DMS79 (cell line): ENCODE measurements around the gene SEMA3D.

Experiments used
- DNase-seq: peaks from one replicate; lab custom pipeline; 2025; lab: John Stamatoyannopoulos, UW

Gene SEMA3D

GRCh38 chr7:85186521-85187241 is at the start of gene SEMA3D:
SEMA3D (minus strand) TSS chr7:85187056; CDS start chr7:85121891, 65,165 bp downstream.
- DNase-seq, result peak; percentile 55

- no peak for DNase-seq
Measured at GRCh38 chr7:85234730-85235129, 47.9 kb upstream of the SEMA3D start.

- no peak for DNase-seq
Measured at GRCh38 chr7:85232068-85232467, 45.2 kb upstream of the SEMA3D start.

- no peak for DNase-seq
Measured at GRCh38 chr7:85230623-85231022, 43.8 kb upstream of the SEMA3D start.

- DNase-seq, result no peak
Measured at GRCh38 chr7:85229544-85229943, 42.7 kb upstream of the SEMA3D start.

- no peak for DNase-seq
Measured at GRCh38 chr7:85226361-85227085, 39.7 kb upstream of the SEMA3D start.

GRCh38 chr7:85224171-85224570 is 37.3 kb upstream of the SEMA3D start:
- no peak for DNase-seq

- no peak for DNase-seq
Measured at GRCh38 chr7:85222522-85222921, 35.7 kb upstream of the SEMA3D start.

GRCh38 chr7:85221796-85222195 is 34.9 kb upstream of the SEMA3D start:
- no peak for DNase-seq

GRCh38 chr7:85220651-85221050 is 33.8 kb upstream of the SEMA3D start:
- DNase-seq, result no peak

- DNase-seq, result no peak
Measured at GRCh38 chr7:85220023-85220422, 33.2 kb upstream of the SEMA3D start.

- no peak for DNase-seq
Measured at GRCh38 chr7:85217085-85217484, 30.2 kb upstream of the SEMA3D start.

GRCh38 chr7:85215098-85215497 is 28.2 kb upstream of the SEMA3D start:
- DNase-seq, result no peak

- no peak for DNase-seq
Measured at GRCh38 chr7:85213500-85213899, 26.6 kb upstream of the SEMA3D start.

- no peak for DNase-seq
Measured at GRCh38 chr7:85205754-85206153, 18.9 kb upstream of the SEMA3D start.

- DNase-seq, result no peak
Measured at GRCh38 chr7:85204496-85204895, 17.6 kb upstream of the SEMA3D start.

- no peak for DNase-seq
Measured at GRCh38 chr7:85204061-85204460, 17.2 kb upstream of the SEMA3D start.

GRCh38 chr7:85201209-85201608 is 14.4 kb upstream of the SEMA3D start:
- DNase-seq, result no peak

- DNase-seq, result no peak
Measured at GRCh38 chr7:85196696-85197095, 9.8 kb upstream of the SEMA3D start.

- DNase-seq, result no peak
Measured at GRCh38 chr7:85191383-85191782, 4.5 kb upstream of the SEMA3D start.

- peak; percentile 32 for DNase-seq
Measured at GRCh38 chr7:85186083-85186520, 754 bp downstream of the SEMA3D start.

GRCh38 chr7:85185424-85186082 is 1.3 kb downstream of the SEMA3D start:
- DNase-seq, result peak; percentile 21
